T47D (cell line): ENCODE measurements around the gene PLA1A.

Source experiments
- DNase-seq, 2 experiments: peaks; one replicate each; pipeline versions ENCODE4 v3.0.0 to v3.0.0-alpha.2; 2011 to 2012; ENCODE audit warnings: low read depth in 1 of 2, low spot score in 1 of 2
- JUND ChIP-seq: IDR thresholded peaks from 2 replicates; pipeline ENCODE4 v1.6.1; 2012; ENCODE audit warnings: low read depth
- in situ Hi-C: cut with HindIII; loops from 2 replicates; pipeline ENCODE4 v1.10.0; 2016; ENCODE audit warnings: low sequenced_read_pairs, low pct_unique_long_range_greater_than_20kb

Gene PLA1A

GRCh38 chr3:119636891-119637611, 39.4 kb downstream of the PLA1A start:
- in situ Hi-C loops, result no loop called here
- no peak for TF ChIP-seq JUND
- no peak for DNase-seq

- in situ Hi-C loops, result no loop called here
- TF ChIP-seq JUND, result no peak
- no peak for DNase-seq
Observed at GRCh38 chr3:119637679-119638477, 40.2 kb downstream of the PLA1A start.

- in situ Hi-C loops, result no loop called here
- TF ChIP-seq JUND, result no peak
Observed at GRCh38 chr3:119639494-119640350, 42.0 kb downstream of the PLA1A start.

GRCh38 chr3:119641416-119641815, 43.7 kb downstream of the PLA1A start:
- TF ChIP-seq JUND, result no peak
- in situ Hi-C loops, result no loop called here
- no peak for DNase-seq

More at GRCh38 chr3:119639494-119640350, 42.0 kb downstream of the PLA1A start:
- no peak for DNase-seq

- DNase-seq, result no peak
- in situ Hi-C loops, result no loop called here
Observed at GRCh38 chr3:119642746-119643473, 45.2 kb downstream of the PLA1A start.

GRCh38 chr3:119643528-119643927, 45.8 kb downstream of the PLA1A start:
- in situ Hi-C loops, result no loop called here
- DNase-seq, result no peak

More at GRCh38 chr3:119642746-119643473, 45.2 kb downstream of the PLA1A start:
- TF ChIP-seq JUND, result no peak

GRCh38 chr3:119644481-119644880, 46.8 kb downstream of the PLA1A start:
- no peak for DNase-seq
- TF ChIP-seq JUND, result no peak
- in situ Hi-C loops, result no loop called here

More at GRCh38 chr3:119643528-119643927, 45.8 kb downstream of the PLA1A start:
- TF ChIP-seq JUND, result no peak

GRCh38 chr3:119645813-119646212, 48.1 kb downstream of the PLA1A start:
- no peak for TF ChIP-seq JUND
- in situ Hi-C loops, result no loop called here
- DNase-seq, result no peak

- DNase-seq, result no peak
- no peak for TF ChIP-seq JUND
- in situ Hi-C loops, result no loop called here
Observed at GRCh38 chr3:119647171-119647570, 49.5 kb downstream of the PLA1A start.

- TF ChIP-seq JUND, result no peak
- in situ Hi-C loops, result no loop called here
- DNase-seq, result no peak
Observed at GRCh38 chr3:119647843-119648575, 50.3 kb downstream of the PLA1A start.

- in situ Hi-C loops, result no loop called here
- no peak for TF ChIP-seq JUND
- DNase-seq, result no peak
Observed at GRCh38 chr3:119649761-119650160, 52.1 kb downstream of the PLA1A start.
